GM18951 (cell line): ENCODE data around the gene CHMP4A.
"Not testable (repeated sequence)": the region's sequence is repeated elsewhere in the genome, so short reads cannot be mapped to it uniquely, and the experiment has no call there.

Experiments used
- POLR2A ChIP-seq: IDR thresholded peaks from 4 replicates; pipeline ENCODE4 v1.6.1; 2011; ENCODE audit warnings: mild to moderate bottlenecking; ENCODE audit not compliant: insufficient read length, insufficient read depth; ENCODE audit errors: extremely low read depth
- in situ Hi-C: fragments of 300-500 bp; cut with MboI; formaldehyde crosslinking; loops from one replicate; pipeline ENCODE4 v1.12.0; 2022; ENCODE audit warnings: low sequenced_read_pairs, mixed read lengths, inconsistent platforms; ENCODE audit not compliant: unreplicated experiment

The CHMP4A gene

DNA sequence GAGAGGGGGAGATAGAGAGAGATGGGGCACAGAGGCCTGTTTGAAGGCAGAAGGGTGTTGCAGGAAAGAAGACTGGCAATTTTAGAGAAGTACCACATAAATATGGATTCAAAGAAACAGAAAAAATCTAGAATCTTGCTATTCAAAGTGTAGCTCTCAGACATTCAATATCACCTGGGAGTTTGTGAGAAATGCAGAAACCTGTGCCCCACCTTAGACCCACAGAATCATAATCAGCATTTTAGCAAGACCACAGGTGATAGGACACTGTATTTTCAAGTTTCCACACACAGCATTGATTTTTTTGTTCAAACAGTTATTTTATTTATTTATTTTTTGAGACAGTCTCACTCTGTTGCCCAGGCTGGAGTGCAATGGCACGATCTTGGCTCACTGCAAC is 15.6 kb upstream of the CHMP4A start:
- in situ Hi-C loops, result no loop called here

DNA sequence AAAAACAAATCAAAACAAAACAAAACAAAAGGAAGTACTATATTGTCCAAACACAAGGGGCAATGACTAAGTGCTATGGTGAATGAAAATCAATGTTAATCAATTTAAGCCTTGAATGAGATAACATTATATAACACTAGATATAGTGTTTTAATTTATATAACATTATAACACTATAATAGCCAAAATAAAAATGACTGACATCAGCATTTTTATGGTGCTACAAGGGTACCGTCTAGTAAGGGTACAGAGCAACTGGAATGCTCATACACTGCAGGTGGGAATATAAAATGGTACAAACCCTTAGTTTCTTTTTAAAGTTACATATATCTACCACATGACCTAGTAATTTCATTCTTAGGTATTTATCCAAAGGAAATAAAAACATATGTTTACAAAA is 13.2 kb upstream of the CHMP4A start:
- TF ChIP-seq POLR2A, result no peak
- in situ Hi-C loops, result no loop called here

More for the DNA sequence above, 15.6 kb upstream of the CHMP4A start:
- no peak for TF ChIP-seq POLR2A

GRCh38 chr14:24224618-24225071 is 11.4 kb upstream of the CHMP4A start:
- in situ Hi-C loops, result no loop called here
- TF ChIP-seq POLR2A, result no peak

- in situ Hi-C loops, result not testable (repeated sequence)
Measured at GRCh38 chr14:24222987-24223386, 9.7 kb upstream of the CHMP4A start.

DNA sequence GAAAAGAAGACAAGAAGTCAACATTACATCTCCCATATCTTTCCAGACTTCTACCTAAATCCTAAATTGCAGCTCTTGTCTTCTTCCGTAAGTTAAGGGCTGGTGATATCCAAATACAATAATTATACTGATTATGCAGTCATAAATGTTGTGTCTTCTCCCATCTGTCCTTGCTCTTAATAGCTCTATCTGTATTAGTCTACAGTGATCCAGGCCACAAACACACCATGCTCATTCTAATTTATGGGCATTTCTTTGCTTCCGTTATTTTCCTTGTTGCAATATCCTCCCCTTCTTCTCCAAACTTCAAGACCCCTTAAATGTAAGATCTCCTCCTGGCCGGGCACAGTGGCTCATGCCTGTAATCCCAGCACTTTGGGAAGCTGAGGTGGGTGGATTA is 6.2 kb upstream of the CHMP4A start:
- in situ Hi-C loops, result no loop called here
- TF ChIP-seq POLR2A, result no peak

DNA sequence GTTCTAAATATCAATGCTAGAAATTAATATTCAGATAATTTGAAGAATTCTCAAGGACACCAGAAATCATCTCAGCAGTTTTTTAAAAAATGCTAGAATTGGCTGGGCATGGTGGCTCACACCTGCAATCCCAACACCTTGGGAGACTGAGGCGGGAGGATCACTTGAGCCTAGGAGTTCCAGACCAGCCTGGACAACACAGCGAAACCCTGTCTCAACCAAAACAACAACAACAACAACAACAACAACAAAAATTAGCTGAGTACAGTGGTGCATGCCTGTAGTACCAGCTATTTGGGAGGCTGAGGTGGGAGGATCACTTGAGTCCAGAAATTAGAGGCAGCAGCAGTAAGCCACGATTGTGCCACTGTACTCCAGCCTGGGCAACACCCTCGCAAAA is 5.8 kb upstream of the CHMP4A start:
- in situ Hi-C loops, result no loop called here
- no peak for TF ChIP-seq POLR2A

DNA sequence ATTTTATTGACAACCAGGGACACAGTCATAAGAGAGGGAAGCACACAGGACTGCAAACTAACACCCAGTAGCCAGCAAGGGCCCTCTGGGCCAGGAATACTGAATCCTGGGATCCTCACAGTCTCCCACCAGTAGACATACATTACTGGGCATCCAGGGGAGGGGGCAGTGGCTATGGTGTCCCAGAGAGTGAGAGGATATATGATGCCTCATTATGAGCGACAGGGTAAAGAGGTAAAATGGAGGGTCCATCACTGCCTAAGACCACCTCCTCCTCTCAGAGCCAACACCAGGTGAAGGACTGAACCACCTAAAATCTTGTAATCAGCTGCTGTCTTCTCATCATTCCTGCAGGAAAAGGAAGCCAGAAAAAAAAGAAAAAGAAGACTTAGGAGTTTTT is 3.6 kb upstream of the CHMP4A start:
- in situ Hi-C loops, result not testable (repeated sequence)

DNA sequence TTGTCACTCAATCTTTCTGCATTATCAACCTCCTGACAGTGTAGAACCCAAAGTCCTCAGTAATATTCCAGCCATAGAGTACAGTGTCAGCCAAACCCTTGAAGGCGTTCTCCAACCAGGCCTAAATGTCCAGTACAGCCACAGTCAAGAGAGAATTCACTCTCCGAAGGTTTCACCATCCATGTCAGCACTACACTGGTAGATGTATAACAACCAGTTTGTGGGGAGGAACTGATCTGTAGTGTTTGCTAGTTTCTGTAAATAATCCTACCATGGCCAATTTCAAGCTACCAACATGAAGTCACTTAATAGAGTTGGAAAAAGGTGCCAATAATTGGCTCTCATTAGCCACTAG is 3.0 kb upstream of the CHMP4A start:
- TF ChIP-seq POLR2A, result no peak
- in situ Hi-C loops, result no loop called here

DNA sequence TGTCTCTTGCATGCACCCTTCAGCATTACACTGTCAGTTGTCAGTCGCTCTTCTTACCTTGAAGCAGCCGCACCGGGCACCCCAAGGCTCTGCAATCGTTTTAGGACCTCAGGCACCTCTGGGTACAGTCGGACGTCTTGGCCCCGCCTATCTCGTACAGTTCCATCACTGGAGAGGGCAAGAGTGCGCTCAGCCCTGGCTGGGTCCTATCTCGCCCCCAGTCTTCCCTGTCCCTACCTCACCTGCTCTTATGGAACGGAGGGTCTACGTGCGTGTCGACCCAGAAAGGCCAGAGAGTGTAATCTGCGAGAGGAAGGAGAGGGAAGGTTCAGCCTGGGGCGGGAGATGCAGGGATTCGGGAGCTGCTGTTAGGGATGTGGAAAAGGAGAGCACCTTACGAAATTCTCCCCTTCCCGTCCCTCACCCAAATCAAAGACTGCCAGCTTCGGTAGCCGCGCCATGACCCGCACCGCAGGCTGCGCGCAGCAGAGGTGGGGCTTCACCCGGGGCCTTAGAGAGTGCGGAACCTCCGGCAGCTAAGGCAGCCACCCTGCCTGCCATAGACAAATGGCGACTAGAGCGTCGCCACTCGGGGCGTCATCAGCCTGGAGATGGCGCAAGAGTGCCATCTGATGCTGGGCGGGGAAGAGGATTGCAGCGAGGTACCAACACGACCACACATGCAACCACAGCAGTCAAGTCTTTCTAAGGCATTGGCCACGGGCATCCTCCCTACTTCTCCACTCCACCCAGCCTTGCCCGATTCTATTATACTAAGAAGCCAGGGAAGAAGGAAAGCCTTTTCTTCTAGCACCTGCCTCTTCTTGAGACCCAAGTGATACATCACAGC is 2.4 kb upstream of the CHMP4A start, which contains the start of gene MDP1:
Gene MDP1, minus strand, starts transcription at position 572 of the 850 bp plus-strand sequence. Its CDS starts 111 bp downstream, at position 461.
- TF ChIP-seq POLR2A, result peak; percentile 85
- in situ Hi-C loops, result no loop called here

DNA sequence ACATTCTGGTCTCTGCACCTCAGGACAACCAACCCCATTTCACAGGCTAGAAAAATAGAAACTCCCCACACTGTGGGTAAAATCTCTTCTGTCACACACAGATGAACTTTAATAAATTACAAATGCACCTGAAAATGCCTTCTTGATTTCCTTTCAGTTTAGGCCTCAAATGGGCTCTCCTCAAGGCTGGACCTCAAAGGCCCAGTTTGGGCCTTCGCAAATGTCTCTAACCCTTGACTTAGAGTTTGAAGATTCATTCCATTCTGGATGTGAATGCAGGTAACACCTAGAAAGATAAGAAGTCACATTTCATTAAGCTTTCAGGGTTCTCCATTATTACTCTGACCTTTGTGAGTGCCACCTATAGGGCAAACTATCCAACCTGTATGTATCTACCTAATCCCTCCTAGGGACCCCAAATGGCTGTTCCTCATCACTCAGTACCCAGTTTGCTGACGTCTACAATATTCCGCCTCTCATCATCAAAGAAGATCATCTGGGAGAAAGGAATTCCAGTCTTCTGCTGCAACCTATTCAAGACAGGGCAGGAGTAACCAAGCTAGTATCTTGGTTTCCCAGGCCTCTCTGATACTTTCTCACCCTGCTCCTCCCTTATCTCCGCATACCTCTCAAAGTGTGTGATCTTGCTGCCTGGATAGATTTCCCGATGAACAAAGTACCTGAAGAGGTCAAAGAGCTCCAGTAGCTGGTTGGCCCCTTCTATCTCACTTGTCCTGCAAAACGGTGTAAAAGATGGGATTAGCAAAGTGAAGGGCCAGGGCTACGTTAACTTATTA is 776 bp upstream of the CHMP4A start:
- in situ Hi-C loops, result no loop called here
- TF ChIP-seq POLR2A, result no peak

DNA sequence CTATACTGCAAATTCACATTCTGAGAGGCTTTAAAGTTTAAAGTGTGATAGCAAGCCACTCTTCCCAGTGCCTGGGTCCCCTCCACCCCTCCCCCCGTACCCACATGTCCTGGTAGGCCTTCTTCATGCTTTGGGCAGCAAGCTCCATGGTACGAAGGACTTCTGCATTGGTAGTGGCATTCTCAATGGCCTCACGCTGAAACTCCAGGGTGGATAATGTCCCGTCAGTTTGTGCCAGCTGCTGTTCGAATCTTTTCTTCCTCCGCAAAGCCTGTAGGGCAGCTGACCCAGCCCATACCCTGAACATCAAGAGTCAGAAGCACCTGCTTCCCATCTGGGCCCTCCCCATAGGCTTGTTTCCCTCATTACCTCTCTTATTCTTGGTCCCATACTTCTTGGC is 2.0 kb downstream of the CHMP4A start:
- TF ChIP-seq POLR2A, result no peak
- in situ Hi-C loops, result no loop called here

GRCh38 chr14:24207625-24208024 is 5.7 kb downstream of the CHMP4A start:
- in situ Hi-C loops, result no loop called here
- TF ChIP-seq POLR2A, result no peak

- in situ Hi-C loops, result no loop called here
- TF ChIP-seq POLR2A, result no peak
Measured at GRCh38 chr14:24207104-24207551, 6.2 kb downstream of the CHMP4A start.

DNA sequence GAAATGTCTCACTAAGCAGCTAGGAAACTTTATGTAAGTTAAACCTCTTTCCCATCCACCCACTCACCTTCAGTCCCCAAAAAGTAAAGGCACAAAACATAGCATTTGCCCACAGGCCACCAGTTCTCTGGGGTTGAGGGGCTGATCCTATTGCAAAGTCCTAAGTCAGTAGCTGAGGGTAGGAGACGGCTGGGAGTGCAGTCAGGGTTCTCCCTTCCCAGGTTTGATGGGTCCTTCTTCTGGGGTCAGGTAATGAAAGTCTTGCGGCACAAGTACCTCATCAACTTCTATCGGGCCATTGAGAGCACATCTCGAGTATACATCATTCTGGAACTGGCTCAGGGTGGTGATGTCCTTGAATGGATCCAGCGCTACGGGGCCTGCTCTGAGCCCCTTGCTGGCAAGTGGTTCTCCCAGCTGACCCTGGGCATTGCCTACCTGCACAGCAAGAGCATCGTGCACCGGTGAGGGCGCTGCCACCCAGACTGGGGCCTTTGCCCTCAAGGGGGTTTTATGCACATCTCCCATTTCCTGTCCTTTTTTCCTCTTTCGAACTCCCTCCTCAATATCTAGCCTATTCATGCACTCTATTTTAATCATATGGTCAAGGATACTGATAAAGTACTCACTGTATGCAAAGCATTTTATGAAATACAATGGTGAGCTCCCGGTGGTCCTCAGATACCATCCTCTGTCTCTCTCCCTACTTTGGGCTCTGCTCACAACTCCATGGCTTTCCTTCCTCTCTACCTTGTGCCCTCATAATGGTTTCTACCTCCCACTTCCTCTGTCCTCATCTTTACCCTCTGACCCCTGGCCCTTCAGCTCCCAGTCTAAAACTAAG is 6.8 kb downstream of the CHMP4A start:
- in situ Hi-C loops, result no loop called here
- no peak for TF ChIP-seq POLR2A
